IPS-18a (cell line): Measurements from ENCODE around the gene KRTAP9-7.
"Not testable (repeated sequence)": the region's sequence is repeated elsewhere in the genome, so short reads cannot be mapped to it uniquely, and the experiment has no call there.

ENCODE experiments used
- H3K27ac ChIP-seq: one replicate; pipeline ENCODE4 v1.5.1; 2013; ENCODE audit warnings: low read length
- H3K27me3 ChIP-seq: one replicate; pipeline ENCODE4 v1.6.1; 2013; ENCODE audit warnings: mild to moderate bottlenecking, low read length; ENCODE audit not compliant: control insufficient read depth, insufficient read depth
- H3K36me3 ChIP-seq: one replicate; pipeline ENCODE4 v1.6.1; 2013; ENCODE audit warnings: low read depth, low read length; ENCODE audit not compliant: control insufficient read depth
- H3K4me1 ChIP-seq: one replicate; pipeline ENCODE4 v1.6.1; 2013; ENCODE audit warnings: low read depth, low read length; ENCODE audit not compliant: control insufficient read depth
- H3K4me3 ChIP-seq: one replicate; pipeline ENCODE4 v1.5.1; 2013; ENCODE audit warnings: low read length
- H3K9ac ChIP-seq: one replicate; pipeline ENCODE4 v1.6.1; 2013; ENCODE audit warnings: mild to moderate bottlenecking, low read length, moderate library complexity
- H3K9me3 ChIP-seq: one replicate; pipeline ENCODE4 v1.6.1; 2013; ENCODE audit warnings: low read depth, low read length; ENCODE audit not compliant: control insufficient read depth

Gene KRTAP9-7

DNA sequence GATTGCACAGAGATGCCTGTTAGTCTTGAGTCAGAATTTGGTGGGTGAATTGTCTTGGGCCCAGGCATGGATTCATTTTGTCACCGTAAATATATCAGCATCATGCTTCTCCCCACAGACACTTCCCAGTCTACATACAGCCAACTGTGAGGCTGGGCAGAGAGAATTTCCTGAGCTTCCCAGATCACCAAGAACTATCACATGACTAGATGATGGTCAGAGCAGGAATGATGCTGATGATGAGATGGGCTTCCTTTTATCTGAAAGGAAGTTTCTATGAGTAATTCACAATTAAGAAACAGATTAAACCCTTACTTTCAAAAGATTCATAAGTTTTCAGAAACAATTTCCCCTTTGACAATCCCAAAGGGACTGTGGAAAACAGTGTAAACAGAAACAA is 20.6 kb upstream of the KRTAP9-7 start:
- Histone ChIP-seq H3K27ac (no peak overlapping the region), H3K9ac (no peak overlapping the region), H3K36me3 (no peaks in the 10 kb centered on the region), H3K27me3 (no peaks in the 10 kb centered on the region), H3K4me1 (no peaks in the 10 kb centered on the region), H3K9me3 (no peaks in the 10 kb centered on the region), H3K4me3 (no peak overlapping the region)

DNA sequence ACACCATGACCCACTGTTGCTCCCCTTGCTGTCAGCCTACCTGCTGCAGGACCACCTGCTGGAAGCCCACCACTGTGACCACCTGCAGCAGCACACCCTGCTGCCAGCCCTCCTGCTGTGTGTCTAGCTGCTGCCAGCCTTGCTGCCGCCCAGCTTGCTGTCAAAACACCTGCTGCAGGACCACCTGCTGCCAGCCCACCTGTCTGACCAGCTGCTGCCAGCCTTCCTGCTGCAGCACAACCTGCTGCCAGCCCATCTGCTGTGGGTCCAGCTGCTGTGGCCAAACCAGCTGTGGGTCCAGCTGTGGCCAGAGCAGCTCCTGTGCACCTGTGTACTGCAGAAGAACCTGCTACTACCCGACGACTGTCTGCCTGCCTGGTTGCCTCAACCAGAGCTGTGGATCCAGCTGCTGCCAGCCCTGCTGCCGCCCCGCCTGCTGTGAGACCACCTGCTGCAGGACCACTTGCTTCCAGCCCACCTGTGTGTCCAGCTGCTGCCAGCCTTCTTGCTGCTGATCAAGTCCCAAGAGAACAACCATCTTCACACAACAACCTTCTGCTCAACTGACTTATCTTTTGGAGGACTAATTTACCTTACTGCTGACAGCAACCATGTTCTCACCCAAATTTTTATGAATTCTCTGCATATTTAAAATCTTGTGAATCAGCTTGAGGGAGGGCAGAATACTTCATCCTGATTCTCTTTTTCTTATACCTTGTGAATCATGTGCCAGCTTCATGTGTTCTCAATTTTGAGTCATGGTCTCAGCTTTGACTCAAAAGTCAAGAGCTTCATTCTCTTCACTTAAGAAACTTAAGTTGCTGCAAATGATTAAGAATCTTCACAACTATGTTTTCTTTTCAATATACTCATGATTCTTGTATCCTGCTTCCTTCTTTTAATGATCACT is 19.9 kb upstream of the KRTAP9-7 start, which contains the start of gene KRTAP9-9:
Gene KRTAP9-9 (plus strand): TSS at position 4 of the 910 bp plus-strand sequence.
- H3K27ac ChIP-seq, H3K9me3 ChIP-seq, H3K36me3 ChIP-seq, H3K9ac ChIP-seq, H3K4me1 ChIP-seq, H3K4me3 ChIP-seq, H3K27me3 ChIP-seq: not testable (repeated sequence)

DNA sequence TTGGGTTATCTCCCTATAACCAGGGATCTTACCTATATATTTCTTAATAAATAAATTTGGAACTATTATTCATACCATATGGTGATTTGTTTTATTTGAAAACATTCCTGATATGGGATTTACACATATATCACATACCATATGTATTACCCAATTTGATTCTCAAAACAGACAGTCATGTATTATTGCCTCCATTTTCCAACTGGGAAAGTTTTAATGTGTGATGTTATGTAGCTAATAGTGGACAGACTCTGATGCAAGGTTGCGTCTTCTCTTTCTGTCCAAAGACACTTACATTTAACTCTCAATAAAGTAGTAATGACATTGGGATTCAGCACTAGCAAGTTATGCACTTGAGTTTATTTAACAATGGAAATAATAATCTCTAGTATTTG is 19.2 kb upstream of the KRTAP9-7 start:
- Histone ChIP-seq H3K4me3 (no peak overlapping the region), H3K9me3 (no peaks in the 10 kb centered on the region), H3K36me3 (no peaks in the 10 kb centered on the region), H3K27ac (no peak overlapping the region), H3K9ac (no peak overlapping the region), H3K4me1 (no peaks in the 10 kb centered on the region), H3K27me3 (no peaks in the 10 kb centered on the region)

DNA sequence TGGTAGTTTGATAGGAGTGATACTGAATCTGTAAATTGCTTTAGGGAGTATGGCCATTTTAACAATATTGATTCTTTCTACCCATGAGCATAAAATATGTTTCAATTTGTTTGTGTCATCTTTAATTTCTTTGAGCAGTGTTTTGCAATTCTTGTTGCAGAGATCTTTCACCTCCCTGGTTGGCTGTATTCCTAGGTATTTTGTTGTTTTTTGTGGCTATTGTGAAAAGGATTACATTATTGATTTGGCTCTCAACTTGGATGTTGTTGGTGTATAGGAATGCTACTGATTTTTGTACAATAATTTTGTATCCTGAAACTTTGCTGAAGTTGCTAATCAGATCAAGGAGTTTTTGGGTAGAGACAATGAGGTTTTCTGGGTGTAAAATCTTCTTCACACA is 17.1 kb upstream of the KRTAP9-7 start:
- Histone ChIP-seq H3K36me3 (no peaks in the 10 kb centered on the region), H3K27me3 (no peaks in the 10 kb centered on the region), H3K4me3 (no peak overlapping the region), H3K27ac (no peak overlapping the region), H3K9me3 (no peaks in the 10 kb centered on the region), H3K9ac (no peak overlapping the region), H3K4me1 (no peaks in the 10 kb centered on the region)

DNA sequence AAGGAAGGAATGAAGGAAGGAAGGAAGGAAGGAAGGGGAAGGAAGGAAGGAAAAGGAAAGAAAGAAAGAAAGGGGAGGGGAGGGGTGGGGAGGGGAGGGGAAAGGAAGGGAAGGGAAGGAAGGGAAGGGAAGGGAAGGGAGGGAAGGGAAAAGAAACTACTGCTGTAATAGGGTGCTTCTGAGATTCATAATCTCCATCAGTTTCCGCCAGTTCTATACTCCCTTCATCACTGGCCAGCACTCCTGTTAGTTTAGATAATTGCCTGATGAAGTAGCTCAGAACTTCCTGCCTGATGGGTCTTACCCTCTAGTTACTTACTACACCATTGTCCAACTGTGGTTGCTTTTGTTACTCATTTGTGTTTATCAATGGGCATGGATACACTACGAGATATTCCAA is 12.3 kb upstream of the KRTAP9-7 start:
- no peaks in the 10 kb centered on the region for H3K4me1 ChIP-seq
- H3K27me3 ChIP-seq: no peaks in the 10 kb centered on the region
- H3K9me3 ChIP-seq: no peaks in the 10 kb centered on the region
- no peak overlapping the region for H3K4me3 ChIP-seq
- no peak overlapping the region for H3K27ac ChIP-seq
- H3K9ac ChIP-seq: no peak overlapping the region
- no peaks in the 10 kb centered on the region for H3K36me3 ChIP-seq

DNA sequence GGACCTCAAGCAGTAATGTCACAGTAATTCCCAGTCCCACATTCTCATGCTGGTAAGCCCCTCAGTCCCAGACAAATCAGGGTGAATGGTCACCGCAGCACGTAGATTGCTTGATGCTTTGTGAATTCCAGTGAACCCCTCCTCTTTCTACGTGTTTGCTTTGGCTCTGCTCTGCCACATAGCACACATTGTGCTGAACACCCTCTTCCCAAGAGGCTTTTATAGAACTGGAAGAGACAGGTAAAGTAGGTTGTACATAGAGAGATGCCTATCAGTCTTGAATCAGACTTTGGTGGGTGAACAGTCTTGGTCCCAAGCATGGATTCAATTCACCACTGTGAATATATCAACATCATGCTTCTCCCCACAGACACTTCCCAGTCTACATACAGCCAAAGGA is 10.9 kb upstream of the KRTAP9-7 start:
- no peaks in the 10 kb centered on the region for H3K27me3 ChIP-seq
- H3K4me1 ChIP-seq: no peaks in the 10 kb centered on the region
- no peaks in the 10 kb centered on the region for H3K9me3 ChIP-seq
- H3K36me3 ChIP-seq: no peaks in the 10 kb centered on the region
- H3K27ac ChIP-seq: no peak overlapping the region
- H3K9ac ChIP-seq: no peak overlapping the region
- no peak overlapping the region for H3K4me3 ChIP-seq

DNA sequence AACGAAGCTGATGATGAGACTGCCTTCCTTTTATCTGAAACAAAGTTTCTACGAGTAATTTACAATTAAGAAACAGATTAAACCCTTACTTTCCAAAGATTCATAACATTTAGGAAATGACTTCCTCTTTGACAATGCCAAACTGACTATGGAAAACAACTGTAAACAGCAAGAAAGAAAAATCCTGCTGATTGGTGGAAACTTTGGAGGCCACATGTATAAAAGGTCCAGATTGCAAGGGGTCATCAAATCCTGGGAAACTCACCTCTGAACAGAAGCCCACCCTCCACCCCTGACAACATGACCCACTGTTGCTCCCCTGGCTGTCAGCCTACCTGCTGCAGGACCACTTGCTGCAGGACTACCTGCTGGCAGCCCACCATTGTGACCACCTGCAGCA is 10.4 kb upstream of the KRTAP9-7 start, which contains the start of gene KRTAP9-6:
Gene KRTAP9-6 (plus strand): TSS at position 301 of the 400 bp plus-strand sequence. CDS start 0 bp downstream, at position 301.
- Histone ChIP-seq H3K4me1 (no peaks in the 10 kb centered on the region), H3K4me3 (no peak within 1 kb of the TSS), H3K27ac (no peak within 1 kb of the TSS), H3K9me3 (no peaks in the 10 kb centered on the region), H3K36me3 (no peaks in the 10 kb centered on the region), H3K9ac (no peak within 1 kb of the TSS), H3K27me3 (no peaks in the 10 kb centered on the region)

DNA sequence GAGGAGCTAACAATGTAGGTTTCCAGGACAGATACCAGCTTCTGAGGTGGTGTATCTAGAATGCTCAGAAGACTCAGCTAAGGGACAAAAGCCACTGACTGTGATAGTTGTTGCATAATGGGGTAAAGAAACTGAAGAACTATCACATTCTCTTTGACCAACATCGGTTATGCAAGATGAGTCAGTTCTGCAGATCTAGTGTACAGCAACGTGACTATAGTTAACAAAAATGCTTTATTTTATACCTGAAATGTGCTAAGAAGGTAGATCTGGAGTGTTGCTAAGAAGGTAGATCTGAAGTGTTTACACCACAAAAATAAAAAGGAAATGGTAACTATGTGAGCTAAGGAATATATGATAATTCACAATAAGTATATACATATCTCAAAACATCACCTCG is 7.8 kb upstream of the KRTAP9-7 start:
- H3K4me1 ChIP-seq: no peaks in the 10 kb centered on the region
- no peak overlapping the region for H3K27ac ChIP-seq
- H3K27me3 ChIP-seq: no peaks in the 10 kb centered on the region
- no peak overlapping the region for H3K4me3 ChIP-seq
- H3K36me3 ChIP-seq: no peaks in the 10 kb centered on the region
- H3K9me3 ChIP-seq: no peaks in the 10 kb centered on the region
- no peak overlapping the region for H3K9ac ChIP-seq

DNA sequence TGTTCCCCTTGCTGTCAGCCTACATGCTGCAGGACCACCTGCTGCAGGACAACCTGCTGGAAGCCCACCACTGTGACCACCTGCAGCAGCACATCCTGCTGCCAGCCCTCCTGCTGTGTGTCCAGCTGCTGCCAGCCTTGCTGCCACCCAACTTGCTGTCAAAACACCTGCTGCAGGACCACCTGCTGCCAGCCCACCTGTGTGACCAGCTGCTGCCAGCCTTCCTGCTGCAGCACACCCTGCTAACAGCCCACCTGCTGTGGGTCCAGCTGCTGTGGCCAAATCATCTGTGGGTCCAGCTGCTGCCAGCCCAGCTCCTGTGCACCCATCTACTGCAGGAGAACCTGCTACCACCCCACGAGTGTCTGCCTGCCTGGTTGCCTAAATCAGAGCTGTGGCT is 4.2 kb upstream of the KRTAP9-7 start:
- H3K9me3 ChIP-seq, H3K36me3 ChIP-seq, H3K27me3 ChIP-seq, H3K4me3 ChIP-seq, H3K4me1 ChIP-seq, H3K27ac ChIP-seq, H3K9ac ChIP-seq: not testable (repeated sequence)

DNA sequence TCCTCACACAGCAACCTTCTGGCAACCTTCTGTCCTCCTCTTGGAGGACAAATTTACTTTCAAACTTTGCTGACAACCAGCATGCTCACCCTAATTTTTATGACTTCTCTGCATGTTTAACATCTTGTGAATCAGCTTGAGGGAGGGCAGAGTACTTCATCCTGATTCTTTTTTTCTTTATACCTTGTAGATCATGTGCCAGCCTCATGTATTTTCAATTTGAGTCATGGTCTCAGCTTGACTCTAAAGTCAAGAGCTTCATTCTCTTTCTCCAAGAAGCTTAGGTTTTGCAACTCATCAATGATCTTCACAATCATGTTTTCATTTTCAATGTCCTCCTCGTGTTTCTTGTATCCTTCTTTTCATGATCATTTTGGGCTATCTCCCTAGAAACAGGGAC is 3.6 kb upstream of the KRTAP9-7 start:
- Histone ChIP-seq H3K27me3 (no peaks in the 10 kb centered on the region), H3K4me1 (no peaks in the 10 kb centered on the region), H3K36me3 (no peaks in the 10 kb centered on the region), H3K27ac (no peak overlapping the region), H3K9me3 (no peaks in the 10 kb centered on the region), H3K4me3 (no peak overlapping the region), H3K9ac (no peak overlapping the region)

DNA sequence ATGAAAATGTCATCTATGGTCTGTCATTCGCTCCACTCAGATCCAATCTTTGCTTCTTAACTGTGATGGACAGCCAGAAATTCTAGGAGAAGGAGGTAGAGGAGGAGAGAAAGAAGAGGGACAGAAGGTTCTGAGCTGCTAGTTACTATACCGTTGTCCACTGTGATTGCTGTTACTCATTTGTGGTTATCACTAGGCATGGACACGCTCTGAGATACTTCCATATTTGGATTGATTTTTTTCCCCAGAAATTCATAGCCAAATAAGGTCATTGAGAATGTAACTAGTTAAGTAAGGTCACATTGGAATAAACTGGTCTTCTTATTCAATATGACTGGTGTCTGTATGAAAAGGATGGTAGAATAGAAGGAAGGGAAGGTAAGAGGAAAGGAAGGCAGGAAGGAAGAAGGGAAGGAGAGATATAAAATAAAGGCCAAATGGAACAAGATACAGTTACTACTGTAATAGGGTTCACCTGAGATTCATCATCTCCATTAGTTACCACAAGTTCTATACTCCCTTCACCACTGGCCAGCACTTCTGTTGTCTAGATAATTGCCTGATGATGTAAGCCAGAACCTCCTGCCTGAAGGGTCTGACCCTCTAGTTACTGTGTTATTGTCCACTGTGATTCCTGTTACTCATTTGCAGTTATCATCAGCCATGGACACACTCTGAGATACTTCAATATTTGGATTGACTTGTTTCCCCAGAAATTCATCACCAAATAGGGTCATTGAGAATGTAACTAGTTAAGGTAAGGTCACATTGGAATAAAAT is 2.9 kb downstream of the KRTAP9-7 start:
- no peaks in the 10 kb centered on the region for H3K4me1 ChIP-seq
- no peak overlapping the region for H3K9ac ChIP-seq
- no peaks in the 10 kb centered on the region for H3K27me3 ChIP-seq
- no peaks in the 10 kb centered on the region for H3K9me3 ChIP-seq
- no peak overlapping the region for H3K27ac ChIP-seq
- no peak overlapping the region for H3K4me3 ChIP-seq
- no peaks in the 10 kb centered on the region for H3K36me3 ChIP-seq
